Liver (tissue), 3 donors: ENCODE data around the gene ARAP2.

ENCODE experiments used
- EGR1 ChIP-seq, 2 donors: IDR thresholded peaks; 2 replicates each; pipeline ENCODE4 v1.6.1; 2016 to 2018; ENCODE audit warnings: antibody characterized with exemption in 2 of 2, low read depth in 2 of 2
- JUND ChIP-seq, 2 donors: IDR thresholded peaks; 2 replicates each; pipeline ENCODE4 v1.6.1; 2016; ENCODE audit warnings: antibody characterized with exemption in 2 of 2
- RAD21 ChIP-seq, 2 donors: IDR thresholded peaks; 2 replicates each; pipeline ENCODE4 v1.6.1; 2016; ENCODE audit warnings: antibody characterized with exemption in 2 of 2, mild to moderate bottlenecking in 2 of 2
- TAF1 ChIP-seq: conservative IDR thresholded peaks from 2 replicates; pipeline ENCODE4 v1.6.1; 2016; ENCODE audit warnings: antibody characterized with exemption, mild to moderate bottlenecking
- TF ChIP-seq, protein P1 (sequence below): IDR thresholded peaks from 2 replicates; pipeline ENCODE4 v1.6.1; 2016; ENCODE audit warnings: antibody characterized with exemption
- TF ChIP-seq, protein P2 (sequence below): fragments of 150-350 bp; IDR thresholded peaks from 2 replicates; pipeline ENCODE4 v1.5.1; 2017; ENCODE audit warnings: improper control_type of control experiment, low read depth, low read length; ENCODE audit not compliant: missing input control
- donor health status: healthy.
- donor health status: healthy.

DNA sequence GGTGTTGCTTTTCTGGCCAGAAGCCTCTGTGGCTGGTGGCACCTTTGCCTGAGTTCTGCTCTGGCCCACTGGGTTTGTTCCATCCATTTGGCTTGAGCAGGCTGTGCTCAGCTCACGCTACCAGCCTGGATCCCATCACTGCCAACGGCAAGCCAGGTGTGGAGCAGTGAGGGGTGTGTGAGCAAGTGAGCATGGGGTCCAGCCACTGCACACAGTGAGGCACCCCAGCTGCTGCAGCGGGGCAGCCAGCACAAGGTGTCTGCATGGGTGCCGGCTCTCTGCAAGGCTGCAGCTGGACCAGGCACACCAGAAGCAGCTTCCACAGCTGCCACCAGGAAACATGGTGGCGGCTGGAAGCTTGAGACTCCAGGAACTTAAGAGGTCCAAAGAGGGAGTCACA is 46.8 kb downstream of the ARAP2 start:
- TF ChIP-seq, protein P1, sequence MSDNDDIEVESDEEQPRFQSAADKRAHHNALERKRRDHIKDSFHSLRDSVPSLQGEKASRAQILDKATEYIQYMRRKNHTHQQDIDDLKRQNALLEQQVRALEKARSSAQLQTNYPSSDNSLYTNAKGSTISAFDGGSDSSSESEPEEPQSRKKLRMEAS, result no peak
- TF ChIP-seq RAD21 (IDR thresholded peaks at IDR 0.05) (no peak), JUND (IDR thresholded peaks at IDR 0.05) (no peak), EGR1 (IDR thresholded peaks at IDR 0.05; ENCODE audit: low read depth in 2 of 2) (no peak), TAF1 (no peak)
- TF ChIP-seq, protein P2, sequence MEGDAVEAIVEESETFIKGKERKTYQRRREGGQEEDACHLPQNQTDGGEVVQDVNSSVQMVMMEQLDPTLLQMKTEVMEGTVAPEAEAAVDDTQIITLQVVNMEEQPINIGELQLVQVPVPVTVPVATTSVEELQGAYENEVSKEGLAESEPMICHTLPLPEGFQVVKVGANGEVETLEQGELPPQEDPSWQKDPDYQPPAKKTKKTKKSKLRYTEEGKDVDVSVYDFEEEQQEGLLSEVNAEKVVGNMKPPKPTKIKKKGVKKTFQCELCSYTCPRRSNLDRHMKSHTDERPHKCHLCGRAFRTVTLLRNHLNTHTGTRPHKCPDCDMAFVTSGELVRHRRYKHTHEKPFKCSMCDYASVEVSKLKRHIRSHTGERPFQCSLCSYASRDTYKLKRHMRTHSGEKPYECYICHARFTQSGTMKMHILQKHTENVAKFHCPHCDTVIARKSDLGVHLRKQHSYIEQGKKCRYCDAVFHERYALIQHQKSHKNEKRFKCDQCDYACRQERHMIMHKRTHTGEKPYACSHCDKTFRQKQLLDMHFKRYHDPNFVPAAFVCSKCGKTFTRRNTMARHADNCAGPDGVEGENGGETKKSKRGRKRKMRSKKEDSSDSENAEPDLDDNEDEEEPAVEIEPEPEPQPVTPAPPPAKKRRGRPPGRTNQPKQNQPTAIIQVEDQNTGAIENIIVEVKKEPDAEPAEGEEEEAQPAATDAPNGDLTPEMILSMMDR, result no peak
